Activated naive CD4-positive, alpha-beta T cell treated with anti-CD3 and anti-CD28 coated beads, Interleukin-2, amount 10 ng/mL, durations not matched to agents 7 days and 5 days (primary cell): Measurements from ENCODE around the gene FAM221B.

Experiments
- CTCF ChIA-PET: fragments of 350-600 bp; sonication (Branson Sonifier 250); formaldehyde crosslinking; loops from one replicate; lab custom pipeline; 2021; ENCODE audit warnings: antibody characterized with exemption; lab: Charles Lee
- DNase-seq: peaks from one replicate; pipeline ENCODE4 v3.0.0-alpha.2; 2020
- H3K27ac Mint-ChIP-seq: one replicate; pipeline ENCODE4 v1.8.0; 2021; ENCODE audit warnings: mild to moderate bottlenecking, moderate library complexity, mixed read lengths
- H3K27me3 Mint-ChIP-seq: one replicate; pipeline ENCODE4 v1.8.0; 2021; ENCODE audit warnings: mild to moderate bottlenecking, mixed read lengths
- H3K36me3 Mint-ChIP-seq: one replicate; pipeline ENCODE4 v1.8.0; 2021; ENCODE audit warnings: mixed read lengths
- H3K4me1 Mint-ChIP-seq: one replicate; pipeline ENCODE4 v1.8.0; 2021; ENCODE audit warnings: mixed read lengths
- H3K4me3 Mint-ChIP-seq: one replicate; pipeline ENCODE4 v1.8.0; 2021; ENCODE audit warnings: mild to moderate bottlenecking, moderate library complexity, mixed read lengths
- H3K9me3 Mint-ChIP-seq: one replicate; pipeline ENCODE4 v1.8.0; 2021; ENCODE audit warnings: mixed read lengths

FAM221B gene

GRCh38 chr9:35801328-35802128 is 27.0 kb downstream of the FAM221B start:
- no peaks in the 10 kb centered on the region for H3K27me3 Mint-ChIP-seq
- H3K4me1 Mint-ChIP-seq: peaks cover 6% of the 10 kb centered on the region
- CTCF ChIA-PET: interaction anchor here (1.9 kb wide), 1 partner anchor 12 kb away, joined by 12 read pairs; no protein-coding TSS in a partner anchor
- H3K4me3 Mint-ChIP-seq: no peak overlapping the region
- DNase-seq: no peak
- H3K27ac Mint-ChIP-seq: no peak overlapping the region
- H3K36me3 Mint-ChIP-seq: peaks cover 16% of the 10 kb centered on the region
- H3K9me3 Mint-ChIP-seq: no peaks in the 10 kb centered on the region

DNA sequence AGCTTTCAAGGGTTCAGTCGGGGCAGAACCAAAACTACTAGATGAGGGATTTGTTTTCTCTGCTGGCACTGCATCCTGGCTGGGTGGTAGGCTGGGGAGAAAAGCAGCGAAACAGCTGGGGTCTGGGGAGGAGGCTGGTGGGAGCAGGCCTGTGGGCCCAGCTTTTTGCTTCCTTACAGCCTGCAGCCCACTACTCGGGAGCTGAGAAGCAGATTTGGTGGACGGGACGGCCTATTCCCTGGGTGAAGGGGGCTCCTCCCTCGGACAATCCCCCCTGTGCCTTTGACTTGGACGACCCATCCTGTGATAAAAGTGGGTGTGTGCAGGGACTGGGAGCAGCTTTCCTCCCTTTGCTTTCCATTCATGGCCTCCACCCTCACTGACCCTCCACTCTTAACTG is 28.0 kb downstream of the FAM221B start:
- Mint-ChIP-seq H3K9me3 (no peaks in the 10 kb centered on the region), H3K27me3 (no peaks in the 10 kb centered on the region), H3K4me3 (no peak overlapping the region), H3K27ac (no peak overlapping the region), H3K36me3 (peaks cover 13% of the 10 kb centered on the region), H3K4me1 (peaks cover 6% of the 10 kb centered on the region)
- CTCF ChIA-PET: interaction anchor here (1.9 kb wide), 1 partner anchor 11 kb away, joined by 12 read pairs; no protein-coding TSS in a partner anchor
- no peak for DNase-seq

DNA sequence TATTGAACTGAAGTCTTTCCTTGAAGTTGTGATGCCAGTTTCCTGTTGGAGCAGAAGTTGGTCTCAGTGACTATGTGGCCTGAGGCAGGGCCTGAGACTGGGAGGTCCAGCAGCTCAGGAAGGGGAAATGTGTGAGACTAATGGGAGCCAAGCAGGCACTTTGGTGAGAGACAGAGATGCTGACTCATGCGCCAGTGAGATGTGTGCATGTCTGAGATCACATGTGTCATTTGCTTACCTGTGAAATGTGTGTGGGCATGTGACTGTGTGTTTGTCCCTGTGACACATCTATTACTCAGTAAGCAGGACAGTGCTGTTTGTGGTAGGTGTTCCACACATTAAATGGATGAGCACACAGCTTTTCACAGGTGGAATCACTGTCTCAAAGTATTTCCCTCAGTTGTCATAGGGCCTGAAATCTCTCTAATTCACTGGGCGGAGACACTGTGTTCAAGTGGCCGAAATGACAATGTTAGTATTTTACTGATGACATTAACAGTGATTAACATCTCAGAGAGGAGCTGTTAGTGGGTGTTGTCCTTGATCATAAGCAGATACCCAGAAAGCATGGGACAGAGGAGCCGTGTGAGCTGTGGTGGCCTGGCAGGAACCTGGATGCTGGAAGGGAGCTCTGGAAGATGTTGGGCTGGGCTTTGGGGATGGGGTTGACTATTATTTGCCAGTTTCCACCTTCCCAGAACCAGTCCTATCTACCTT is 29.7 kb downstream of the FAM221B start:
- Mint-ChIP-seq H3K4me3 (no peak overlapping the region), H3K27me3 (no peaks in the 10 kb centered on the region), H3K9me3 (no peaks in the 10 kb centered on the region), H3K4me1 (peaks cover 13% of the 10 kb centered on the region), H3K27ac (no peak overlapping the region), H3K36me3 (peaks cover 8% of the 10 kb centered on the region)
- CTCF ChIA-PET: interaction anchor here (1.2 to 3.8 kb wide), 3 partner anchors 13 to 42 kb away, joined by 4 to 10 read pairs (median 5); partner anchors contain the start of gene SPAG8
- DNase-seq: no peak

- CTCF ChIA-PET: interaction anchor here (1.5 to 3.8 kb wide), 2 partner anchors 29 to 41 kb away, joined by 4 to 10 read pairs; no protein-coding TSS in a partner anchor
- H3K9me3 Mint-ChIP-seq: no peaks in the 10 kb centered on the region
- DNase-seq: no peak
- no peaks in the 10 kb centered on the region for H3K27me3 Mint-ChIP-seq
- no peak overlapping the region for H3K4me3 Mint-ChIP-seq
- peaks cover 13% of the 10 kb centered on the region for H3K4me1 Mint-ChIP-seq
- H3K36me3 Mint-ChIP-seq: peaks cover 10% of the 10 kb centered on the region
- no peak overlapping the region for H3K27ac Mint-ChIP-seq
These were observed 31.0 kb downstream of the FAM221B start for GRCh38 chr9:35797311-35798109.

DNA sequence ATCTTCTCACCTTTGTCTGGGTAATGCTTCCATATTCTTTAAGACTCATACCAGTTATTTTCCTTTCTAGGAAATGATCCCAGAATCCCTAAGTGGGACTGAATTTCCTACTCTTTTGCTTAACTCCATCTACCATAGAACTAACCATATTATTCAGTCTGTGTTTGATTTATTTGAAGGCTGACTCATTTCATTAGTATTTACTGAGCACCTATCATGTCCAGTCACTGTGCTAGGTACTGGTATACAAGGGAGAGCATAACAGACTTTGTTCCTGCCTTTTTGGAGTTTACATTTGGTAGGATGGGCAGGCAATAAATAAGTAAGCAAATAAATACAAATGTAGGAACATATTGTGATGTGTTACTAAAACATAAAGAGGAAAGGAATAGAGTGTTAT is 32.8 kb downstream of the FAM221B start:
- CTCF ChIA-PET: interaction anchor here (1.5 to 3.8 kb wide), 3 partner anchors 30 to 99 kb away, joined by 3 to 10 read pairs (median 6); no protein-coding TSS in a partner anchor
- Mint-ChIP-seq H3K27ac (no peak overlapping the region), H3K9me3 (no peaks in the 10 kb centered on the region)

GRCh38 chr9:35793461-35793860 is 35.1 kb downstream of the FAM221B start:
- Mint-ChIP-seq H3K27ac (no peak overlapping the region), H3K4me1 (peaks cover 13% of the 10 kb centered on the region), H3K4me3 (no peak overlapping the region), H3K36me3 (peaks cover 8% of the 10 kb centered on the region), H3K9me3 (no peaks in the 10 kb centered on the region), H3K27me3 (no peaks in the 10 kb centered on the region)
- CTCF ChIA-PET: interaction anchor here (1.2 to 1.5 kb wide), 3 partner anchors 33 to 88 kb away, joined by 7 to 9 read pairs (median 8); no protein-coding TSS in a partner anchor
- no peak for DNase-seq

More for the DNA sequence above, 32.8 kb downstream of the FAM221B start:
- no peak for DNase-seq
- H3K27me3 Mint-ChIP-seq: no peaks in the 10 kb centered on the region
- peaks cover 13% of the 10 kb centered on the region for H3K4me1 Mint-ChIP-seq
- no peak overlapping the region for H3K4me3 Mint-ChIP-seq
- peaks cover 2% of the 10 kb centered on the region for H3K36me3 Mint-ChIP-seq

DNA sequence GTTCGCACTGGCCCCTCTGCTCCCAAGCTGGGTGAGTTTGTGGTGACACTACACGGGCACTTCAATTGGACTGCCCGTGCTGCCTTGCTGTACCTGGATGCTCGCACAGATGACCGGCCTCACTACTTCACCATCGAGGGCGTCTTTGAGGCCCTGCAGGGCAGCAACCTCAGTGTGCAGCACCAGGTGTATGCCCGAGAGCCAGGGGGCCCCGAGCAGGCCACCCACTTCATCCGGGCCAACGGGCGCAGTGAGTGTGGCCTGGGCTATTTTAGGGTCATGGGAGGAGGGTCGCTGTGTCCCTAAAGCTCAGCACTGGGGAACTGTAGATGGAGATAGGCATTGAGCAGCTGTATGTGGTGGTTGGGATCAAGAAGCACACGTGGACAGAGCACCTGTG is 35.7 kb downstream of the FAM221B start:
- Mint-ChIP-seq H3K4me1 (peaks cover 13% of the 10 kb centered on the region), H3K27me3 (no peaks in the 10 kb centered on the region), H3K4me3 (no peak overlapping the region), H3K27ac (no peak overlapping the region), H3K36me3 (peaks cover 9% of the 10 kb centered on the region), H3K9me3 (no peaks in the 10 kb centered on the region)
- no peak for DNase-seq
- CTCF ChIA-PET: interaction anchor here (1.2 to 1.5 kb wide), 3 partner anchors 34 to 89 kb away, joined by 7 to 9 read pairs (median 8); no protein-coding TSS in a partner anchor

GRCh38 chr9:35792024-35792813 is 36.3 kb downstream of the FAM221B start:
- CTCF ChIA-PET: interaction anchor here (1.0 to 1.5 kb wide), 3 partner anchors 34 to 90 kb away, joined by 7 to 9 read pairs (median 8); no protein-coding TSS in a partner anchor
- H3K9me3 Mint-ChIP-seq: no peaks in the 10 kb centered on the region
- no peak overlapping the region for H3K4me3 Mint-ChIP-seq
- H3K4me1 Mint-ChIP-seq: peaks cover 11% of the 10 kb centered on the region
- no peak overlapping the region for H3K27ac Mint-ChIP-seq
- H3K36me3 Mint-ChIP-seq: peaks cover 15% of the 10 kb centered on the region
- DNase-seq: no peak
- no peaks in the 10 kb centered on the region for H3K27me3 Mint-ChIP-seq

- no peak for DNase-seq
- CTCF ChIA-PET: interaction anchor here (1.0 kb wide), 1 partner anchor 91 kb away, joined by 7 read pairs; no protein-coding TSS in a partner anchor
- Mint-ChIP-seq H3K9me3 (no peaks in the 10 kb centered on the region), H3K4me1 (peaks cover 7% of the 10 kb centered on the region), H3K27ac (no peak within 1 kb of the TSS), H3K4me3 (no peak within 1 kb of the TSS), H3K36me3 (peaks cover 18% of the 10 kb centered on the region), H3K27me3 (no peaks in the 10 kb centered on the region)
These were observed 37.1 kb downstream of the FAM221B start, which contains the start of gene NPR2 for GRCh38 chr9:35791297-35791921. Gene NPR2, plus strand, starts transcription at chr9:35791591. Its CDS starts 818 bp downstream, at chr9:35792409.

DNA sequence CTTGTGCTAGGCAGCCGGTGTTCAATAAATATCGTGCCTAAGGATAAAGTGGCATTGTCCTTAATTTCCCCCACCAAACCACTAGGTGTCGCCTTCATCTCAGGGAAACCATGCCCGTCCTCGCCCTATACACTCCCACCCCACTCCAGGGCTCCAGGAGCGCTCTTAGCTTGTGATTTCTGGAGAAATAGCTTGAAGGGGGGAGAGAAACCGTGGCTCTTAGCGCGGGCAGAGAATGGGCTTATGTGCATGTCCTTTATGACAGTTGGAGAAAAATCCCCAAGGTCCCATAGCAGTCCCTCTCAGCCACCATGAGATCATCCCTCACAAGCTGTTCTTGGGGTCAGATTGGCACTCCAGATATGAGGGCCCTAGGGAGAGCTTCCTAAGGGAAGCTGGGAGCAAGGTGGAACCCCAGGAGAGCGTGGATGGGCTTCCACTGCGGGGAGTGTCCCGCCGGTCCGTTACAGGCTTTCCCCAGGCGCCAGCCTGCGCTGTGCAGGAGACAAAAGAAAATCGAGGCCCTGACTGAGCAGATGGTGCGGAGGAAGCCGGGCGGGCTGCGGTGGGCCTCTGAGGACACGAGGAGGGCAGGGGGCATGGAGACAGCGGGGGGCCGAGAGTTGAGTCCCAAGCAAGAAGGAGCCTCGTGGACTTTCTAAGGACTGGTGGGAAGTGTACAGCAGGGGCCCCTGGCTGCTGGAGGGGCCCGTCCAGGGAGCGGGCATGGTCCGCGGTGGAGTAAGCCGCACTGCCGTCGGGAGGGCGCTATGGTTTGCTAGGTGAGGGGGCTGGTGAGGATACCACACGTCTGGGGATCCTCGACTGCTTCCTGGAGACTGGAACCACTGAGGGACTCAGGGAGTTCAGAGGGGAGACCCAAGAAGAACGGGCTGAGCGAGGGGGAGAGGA is 37.9 kb downstream of the FAM221B start:
- Mint-ChIP-seq H3K4me3 (no peak overlapping the region), H3K4me1 (peaks cover 7% of the 10 kb centered on the region), H3K36me3 (peaks cover 20% of the 10 kb centered on the region), H3K27me3 (no peaks in the 10 kb centered on the region), H3K27ac (no peak overlapping the region), H3K9me3 (no peaks in the 10 kb centered on the region)
- CTCF ChIA-PET: interaction anchor here (0.6 to 5.4 kb wide), 36 partner anchors 10 to 474 kb away, joined by 3 to 97 read pairs (median 5); partner anchors contain the start of genes CCDC107, CREB3, FAM221B and HINT2
- DNase-seq: peak; percentile 71

DNA sequence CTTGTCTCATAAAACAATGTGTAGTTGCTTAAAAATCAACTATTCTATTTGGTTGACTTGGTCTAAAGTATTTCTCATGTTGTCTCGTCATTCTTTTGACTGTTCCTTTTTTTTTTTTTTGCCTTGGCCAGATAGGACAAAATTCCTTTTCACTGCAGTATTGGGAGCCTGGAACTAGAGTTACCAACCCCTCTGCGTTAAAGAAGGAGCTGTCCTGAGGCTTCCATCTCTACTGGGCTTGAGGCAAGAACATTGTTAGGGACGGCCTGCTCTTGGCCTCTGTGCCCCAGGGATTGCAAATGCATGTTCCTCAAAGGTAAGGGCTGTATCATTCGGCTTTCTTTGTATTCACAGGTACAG is 38.5 kb downstream of the FAM221B start:
- Mint-ChIP-seq H3K27me3 (no peaks in the 10 kb centered on the region), H3K27ac (no peak overlapping the region), H3K4me3 (no peak overlapping the region), H3K36me3 (peaks cover 20% of the 10 kb centered on the region), H3K9me3 (no peaks in the 10 kb centered on the region), H3K4me1 (peaks cover 7% of the 10 kb centered on the region)
- CTCF ChIA-PET: interaction anchor here (0.7 to 5.4 kb wide), 34 partner anchors 11 to 233 kb away, joined by 3 to 97 read pairs (median 5); partner anchors contain the start of genes CCDC107, CREB3, FAM221B and HINT2
- no peak for DNase-seq
